Measurements from ENCODE around the gene ARFIP2.

The ARFIP2 gene

GRCh38 chr11:6482441-6482840 lies 1.3 kb upstream of the ARFIP2 start:
- peak; percentile 13 for DNase-seq (ENCODE audit: low spot score)

GRCh38 chr11:6481924-6482275 lies 769 bp upstream of the ARFIP2 start:
- DNase-seq (ENCODE audit: low spot score): no peak

GRCh38 chr11:6480299-6480914 lies 724 bp downstream of the ARFIP2 start:
- DNase-seq (ENCODE audit: low spot score): peak; percentile 15

- no peak for DNase-seq (ENCODE audit: low spot score)
Observed at GRCh38 chr11:6476571-6476970, 4.6 kb downstream of the ARFIP2 start.

- no peak for DNase-seq (ENCODE audit: low spot score)
Observed at GRCh38 chr11:6475936-6476335, 5.2 kb downstream of the ARFIP2 start.

GRCh38 chr11:6474806-6475500 lies 6.2 kb downstream of the ARFIP2 start:
- no peak for DNase-seq (ENCODE audit: low spot score)

GRCh38 chr11:6474413-6474792 lies 6.7 kb downstream of the ARFIP2 start:
- DNase-seq (ENCODE audit: low spot score): no peak

GRCh38 chr11:6473451-6474412 lies 7.4 kb downstream of the ARFIP2 start, which contains the start of gene TRIM3:
Gene TRIM3 (minus strand): TSS chr11:6473941. CDS start chr11:6465695, 8,246 bp downstream.
- peak; percentile 68 for DNase-seq (ENCODE audit: low spot score)

- no peak for DNase-seq (ENCODE audit: low spot score)
Observed at GRCh38 chr11:6472934-6473333, 8.2 kb downstream of the ARFIP2 start.

- DNase-seq (ENCODE audit: low spot score): no peak
Observed at GRCh38 chr11:6469599-6469998, 11.5 kb downstream of the ARFIP2 start.

- no peak for DNase-seq (ENCODE audit: low spot score)
Observed at GRCh38 chr11:6468712-6469495, 12.2 kb downstream of the ARFIP2 start.

GRCh38 chr11:6459099-6459450 lies 22.1 kb downstream of the ARFIP2 start:
- no peak for DNase-seq (ENCODE audit: low spot score)

- no peak for DNase-seq (ENCODE audit: low spot score)
Observed at GRCh38 chr11:6458352-6459098, 22.6 kb downstream of the ARFIP2 start.

GRCh38 chr11:6457581-6458320 lies 23.4 kb downstream of the ARFIP2 start:
- no peak for DNase-seq (ENCODE audit: low spot score)

GRCh38 chr11:6456361-6457073 lies 24.6 kb downstream of the ARFIP2 start:
- no peak for DNase-seq (ENCODE audit: low spot score)

GRCh38 chr11:6455070-6455469 lies 26.1 kb downstream of the ARFIP2 start:
- no peak for DNase-seq (ENCODE audit: low spot score)

GRCh38 chr11:6453152-6453551 lies 28.0 kb downstream of the ARFIP2 start:
- no peak for DNase-seq (ENCODE audit: low spot score)

GRCh38 chr11:6452219-6452618 lies 28.9 kb downstream of the ARFIP2 start:
- DNase-seq (ENCODE audit: low spot score): no peak

- DNase-seq (ENCODE audit: low spot score): no peak
Observed at GRCh38 chr11:6448574-6448973, 32.6 kb downstream of the ARFIP2 start.

Data from hematopoietic multipotent progenitor cell treated with erythropoietin and hydrocortisone succinate and interleukin-3 and kit ligand, for 15 days (in vitro differentiated cells).